ENCODE data around the gene CERK.

- TF ChIP-seq, protein P1, sequence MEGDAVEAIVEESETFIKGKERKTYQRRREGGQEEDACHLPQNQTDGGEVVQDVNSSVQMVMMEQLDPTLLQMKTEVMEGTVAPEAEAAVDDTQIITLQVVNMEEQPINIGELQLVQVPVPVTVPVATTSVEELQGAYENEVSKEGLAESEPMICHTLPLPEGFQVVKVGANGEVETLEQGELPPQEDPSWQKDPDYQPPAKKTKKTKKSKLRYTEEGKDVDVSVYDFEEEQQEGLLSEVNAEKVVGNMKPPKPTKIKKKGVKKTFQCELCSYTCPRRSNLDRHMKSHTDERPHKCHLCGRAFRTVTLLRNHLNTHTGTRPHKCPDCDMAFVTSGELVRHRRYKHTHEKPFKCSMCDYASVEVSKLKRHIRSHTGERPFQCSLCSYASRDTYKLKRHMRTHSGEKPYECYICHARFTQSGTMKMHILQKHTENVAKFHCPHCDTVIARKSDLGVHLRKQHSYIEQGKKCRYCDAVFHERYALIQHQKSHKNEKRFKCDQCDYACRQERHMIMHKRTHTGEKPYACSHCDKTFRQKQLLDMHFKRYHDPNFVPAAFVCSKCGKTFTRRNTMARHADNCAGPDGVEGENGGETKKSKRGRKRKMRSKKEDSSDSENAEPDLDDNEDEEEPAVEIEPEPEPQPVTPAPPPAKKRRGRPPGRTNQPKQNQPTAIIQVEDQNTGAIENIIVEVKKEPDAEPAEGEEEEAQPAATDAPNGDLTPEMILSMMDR (IDR thresholded peaks at IDR 0.05) = no peak
- TF ChIP-seq SIN3A (IDR thresholded peaks at IDR 0.05; ENCODE audit: borderline replicate concordance, insufficient read depth, low read depth, low read length) (no peak), REST (IDR thresholded peaks at IDR 0.05; ENCODE audit: insufficient read depth in 1 of 2, low read depth in 2 of 2, low read length in 1 of 2) (no peak), POLR2AphosphoS5 (IDR thresholded peaks at IDR 0.05; ENCODE audit: low read depth, low read length) (no peak)
Observed at GRCh38 chr22:46641811-46642266, 96.2 kb downstream of the CERK start.
